Ishikawa (cell line): ENCODE data around the gene SSH2.

ENCODE experiments used
- CREB1 ChIP-seq: IDR thresholded peaks from 2 replicates; pipeline ENCODE4 v1.6.1; 2012; ENCODE audit warnings: low read depth
- EP300 ChIP-seq: IDR thresholded peaks from 2 replicates; pipeline ENCODE4 v1.6.1; 2012; ENCODE audit warnings: borderline replicate concordance
- RAD21 ChIP-seq: IDR thresholded peaks from 2 replicates; pipeline ENCODE4 v1.6.1; 2012; ENCODE audit warnings: low read depth
- TAF1 ChIP-seq: IDR thresholded peaks from 2 replicates; pipeline ENCODE4 v1.6.1; 2012; ENCODE audit warnings: low read depth, mild to moderate bottlenecking
- TCF12 ChIP-seq: IDR thresholded peaks from 2 replicates; pipeline ENCODE4 v1.6.1; 2012; ENCODE audit warnings: low read depth
- YY1 ChIP-seq: IDR thresholded peaks from 2 replicates; pipeline ENCODE4 v1.6.1; 2012; ENCODE audit warnings: low read depth
- TF ChIP-seq, protein P1 (sequence below): IDR thresholded peaks from 2 replicates; pipeline ENCODE4 v1.6.1; 2012; ENCODE audit warnings: low read depth, mild to moderate bottlenecking
- TF ChIP-seq, protein P2 (sequence below): IDR thresholded peaks from 2 replicates; pipeline ENCODE4 v1.6.1; 2012

DNA sequence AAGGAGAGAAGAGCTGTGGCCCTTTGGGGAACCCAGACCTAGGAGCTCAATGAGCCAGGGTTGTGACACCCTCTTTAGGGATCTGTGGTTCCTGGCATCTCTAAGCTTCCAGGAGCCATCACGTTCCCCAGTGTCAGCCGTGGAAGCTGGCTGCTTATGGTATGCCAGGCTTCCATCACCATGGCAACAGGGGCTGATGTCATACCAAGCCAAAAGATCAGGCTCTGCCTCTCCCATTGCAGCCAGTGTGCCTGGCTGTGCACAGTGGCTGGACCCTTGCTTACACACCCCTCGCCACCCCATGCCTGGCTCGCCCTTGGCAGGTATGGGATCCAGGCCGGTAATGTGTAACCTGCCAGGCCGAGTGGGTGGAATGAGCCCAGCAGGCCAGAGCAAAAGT is 91.1 kb downstream of the SSH2 start:
- no peak for TF ChIP-seq YY1
- TF ChIP-seq RAD21 = no peak
- TF ChIP-seq, protein P1, sequence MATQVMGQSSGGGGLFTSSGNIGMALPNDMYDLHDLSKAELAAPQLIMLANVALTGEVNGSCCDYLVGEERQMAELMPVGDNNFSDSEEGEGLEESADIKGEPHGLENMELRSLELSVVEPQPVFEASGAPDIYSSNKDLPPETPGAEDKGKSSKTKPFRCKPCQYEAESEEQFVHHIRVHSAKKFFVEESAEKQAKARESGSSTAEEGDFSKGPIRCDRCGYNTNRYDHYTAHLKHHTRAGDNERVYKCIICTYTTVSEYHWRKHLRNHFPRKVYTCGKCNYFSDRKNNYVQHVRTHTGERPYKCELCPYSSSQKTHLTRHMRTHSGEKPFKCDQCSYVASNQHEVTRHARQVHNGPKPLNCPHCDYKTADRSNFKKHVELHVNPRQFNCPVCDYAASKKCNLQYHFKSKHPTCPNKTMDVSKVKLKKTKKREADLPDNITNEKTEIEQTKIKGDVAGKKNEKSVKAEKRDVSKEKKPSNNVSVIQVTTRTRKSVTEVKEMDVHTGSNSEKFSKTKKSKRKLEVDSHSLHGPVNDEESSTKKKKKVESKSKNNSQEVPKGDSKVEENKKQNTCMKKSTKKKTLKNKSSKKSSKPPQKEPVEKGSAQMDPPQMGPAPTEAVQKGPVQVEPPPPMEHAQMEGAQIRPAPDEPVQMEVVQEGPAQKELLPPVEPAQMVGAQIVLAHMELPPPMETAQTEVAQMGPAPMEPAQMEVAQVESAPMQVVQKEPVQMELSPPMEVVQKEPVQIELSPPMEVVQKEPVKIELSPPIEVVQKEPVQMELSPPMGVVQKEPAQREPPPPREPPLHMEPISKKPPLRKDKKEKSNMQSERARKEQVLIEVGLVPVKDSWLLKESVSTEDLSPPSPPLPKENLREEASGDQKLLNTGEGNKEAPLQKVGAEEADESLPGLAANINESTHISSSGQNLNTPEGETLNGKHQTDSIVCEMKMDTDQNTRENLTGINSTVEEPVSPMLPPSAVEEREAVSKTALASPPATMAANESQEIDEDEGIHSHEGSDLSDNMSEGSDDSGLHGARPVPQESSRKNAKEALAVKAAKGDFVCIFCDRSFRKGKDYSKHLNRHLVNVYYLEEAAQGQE = no peak
- no peak for TF ChIP-seq EP300
- TF ChIP-seq, protein P2, sequence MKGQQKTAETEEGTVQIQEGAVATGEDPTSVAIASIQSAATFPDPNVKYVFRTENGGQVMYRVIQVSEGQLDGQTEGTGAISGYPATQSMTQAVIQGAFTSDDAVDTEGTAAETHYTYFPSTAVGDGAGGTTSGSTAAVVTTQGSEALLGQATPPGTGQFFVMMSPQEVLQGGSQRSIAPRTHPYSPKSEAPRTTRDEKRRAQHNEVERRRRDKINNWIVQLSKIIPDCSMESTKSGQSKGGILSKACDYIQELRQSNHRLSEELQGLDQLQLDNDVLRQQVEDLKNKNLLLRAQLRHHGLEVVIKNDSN = no peak
- no peak for TF ChIP-seq CREB1
- TF ChIP-seq TAF1 = no peak
- no peak for TF ChIP-seq TCF12
